ENCODE data around the gene DYNC1I2.

Gene DYNC1I2
- 97.2 to 162 (median 129) reads per million in 18 experiments for total RNA-seq

DNA sequence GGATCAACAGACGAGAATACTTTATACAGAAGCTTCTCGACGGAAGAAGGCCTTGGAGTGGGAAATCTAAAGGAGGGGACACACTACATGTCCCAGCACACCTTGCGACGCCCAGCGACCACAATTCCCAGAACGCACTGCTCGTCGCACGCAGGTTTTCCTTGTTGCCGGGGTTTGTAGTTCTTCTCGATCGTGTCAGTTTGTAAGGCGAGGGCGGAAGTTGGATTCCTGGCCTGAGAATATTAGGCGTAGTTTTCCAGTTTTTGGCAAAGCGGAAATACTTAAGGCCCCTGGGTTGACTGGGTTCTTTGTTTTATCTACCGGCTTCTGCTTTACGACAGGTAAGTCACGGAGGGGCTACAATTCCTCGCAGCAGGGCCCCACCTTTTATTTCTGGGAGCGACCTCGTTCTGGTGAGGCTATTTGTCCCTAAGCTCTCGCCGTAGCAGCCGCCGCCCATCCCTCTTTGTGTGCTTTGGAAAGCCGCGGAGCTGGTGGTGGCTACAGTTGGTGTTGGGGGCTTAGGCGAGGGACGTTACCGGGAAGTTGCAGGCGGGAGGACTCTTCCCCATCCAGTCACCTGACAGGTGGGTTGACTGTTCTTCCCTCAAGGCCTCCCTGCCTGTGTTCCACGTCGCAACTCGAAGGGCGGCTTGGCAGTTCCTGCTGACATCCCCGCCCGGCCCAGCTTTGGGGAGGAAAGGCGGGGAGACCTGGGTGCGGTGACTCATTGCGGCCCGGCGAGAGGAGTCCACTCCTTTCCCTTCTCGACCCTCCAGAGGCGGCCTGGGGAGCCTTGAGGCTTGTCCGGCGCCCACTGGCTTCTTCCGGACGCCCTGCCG, at the start of gene DYNC1I2:
Gene DYNC1I2 (plus strand): TSS at position 183 of the 842 bp plus-strand sequence. CDS start 2,687 bp downstream, outside the sequence.
- DNase-seq = peak; percentile 93 to 94

DNA sequence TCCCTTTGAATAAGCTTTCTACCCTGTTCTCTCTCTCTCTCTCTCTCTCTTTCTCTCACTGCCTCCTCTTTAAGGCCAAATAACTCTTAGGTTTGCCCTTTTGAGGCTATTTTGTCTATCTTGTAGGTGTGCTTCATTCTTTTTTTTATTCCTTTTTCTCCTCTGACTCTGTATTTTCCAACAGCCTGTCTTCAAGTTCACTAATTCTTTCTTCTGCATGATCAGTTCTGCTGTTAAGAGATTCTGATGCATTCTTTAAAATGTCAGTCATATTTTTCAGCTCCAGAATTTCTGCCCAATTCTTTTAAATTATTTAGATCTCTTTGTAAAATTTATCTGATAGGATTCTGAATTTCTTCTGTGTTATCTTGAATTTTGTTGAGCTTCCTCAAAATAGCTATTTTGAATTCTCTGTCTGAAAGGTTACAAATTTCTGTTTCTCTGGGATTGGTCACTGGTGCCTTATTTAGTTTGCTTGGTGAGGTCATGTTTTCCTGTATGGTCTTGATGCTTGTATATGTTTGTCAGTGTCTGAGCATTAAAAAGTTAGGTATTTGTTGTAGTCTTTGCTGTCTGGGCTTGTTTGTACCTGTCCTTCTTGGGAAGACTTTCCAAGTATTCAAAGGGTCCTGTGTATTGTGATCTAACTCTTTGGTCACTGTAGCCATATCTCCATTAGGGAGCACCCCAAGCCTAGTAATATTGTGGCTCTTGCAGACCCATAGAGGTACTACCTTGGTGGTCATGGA, 35.4 kb upstream of the DYNC1I2 start:
- no peak for DNase-seq

DNA sequence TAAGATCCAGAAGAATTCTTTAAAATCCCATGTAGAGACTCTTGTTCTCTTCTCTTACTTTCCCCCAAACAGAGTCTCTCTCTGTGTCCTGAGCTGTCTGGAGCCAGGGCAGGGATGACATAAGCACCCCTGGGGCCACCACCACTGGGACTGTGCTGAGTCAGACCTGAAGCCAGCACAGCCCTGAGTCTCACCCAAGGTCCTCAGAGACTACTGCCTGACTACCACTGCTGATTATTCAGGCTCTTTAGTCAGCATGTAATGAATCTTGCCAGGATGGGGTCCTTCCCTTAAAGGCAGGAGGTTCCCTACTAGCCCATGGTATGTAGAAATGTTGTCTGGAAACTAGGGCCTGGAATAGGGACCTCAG, 34.9 kb upstream of the DYNC1I2 start:
- DNase-seq = no peak

GRCh38 chr2:171655586-171655985, 31.7 kb upstream of the DYNC1I2 start:
- DNase-seq = peak in 1 of 2 donors; percentile 57

DNA sequence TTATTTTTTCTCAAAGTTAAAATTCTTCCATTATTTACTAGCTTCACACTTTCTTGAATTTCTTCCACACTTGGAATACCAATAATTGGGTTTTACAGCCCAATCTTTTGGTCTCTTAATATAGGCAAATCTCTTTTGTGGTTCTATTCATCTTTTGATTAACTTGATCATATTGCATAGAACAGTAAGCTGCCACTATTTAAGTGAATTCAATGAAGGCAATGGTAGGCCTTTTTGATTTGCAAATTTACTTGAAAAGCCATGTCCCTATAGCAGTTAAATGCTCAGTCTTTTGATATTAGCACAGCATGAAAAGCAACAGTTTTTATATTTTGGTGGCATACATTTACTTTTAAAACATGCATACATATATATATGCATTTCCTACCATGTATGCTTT, 20.2 kb upstream of the DYNC1I2 start:
- DNase-seq = no peak

DNA sequence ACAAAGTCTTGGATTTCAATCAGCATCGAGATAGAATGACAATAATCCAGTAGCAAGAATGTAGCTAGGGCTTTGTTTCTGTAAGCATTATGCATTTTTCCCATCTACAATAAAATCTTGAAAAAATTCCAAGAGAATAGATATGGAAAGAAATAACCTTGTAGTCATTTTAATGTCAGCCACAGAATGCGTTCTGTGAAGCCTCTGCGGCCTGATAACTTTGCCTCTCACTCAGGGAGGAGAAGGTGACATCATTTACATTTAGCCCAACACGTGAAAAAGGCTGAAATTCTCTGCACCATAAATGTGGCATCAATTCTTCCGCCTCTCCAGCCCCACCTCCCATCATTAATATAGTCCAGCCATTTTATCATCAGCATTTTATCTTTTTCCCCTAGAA, 19.1 kb upstream of the DYNC1I2 start:
- no peak for DNase-seq

GRCh38 chr2:171669121-171669520, 18.1 kb upstream of the DYNC1I2 start:
- DNase-seq = no peak

GRCh38 chr2:171670655-171671054, 16.6 kb upstream of the DYNC1I2 start:
- no peak for DNase-seq

GRCh38 chr2:171671867-171672266, 15.4 kb upstream of the DYNC1I2 start:
- DNase-seq = no peak

- no peak for DNase-seq
Observed at GRCh38 chr2:171673905-171674304, 13.4 kb upstream of the DYNC1I2 start.

- DNase-seq = no peak
Observed at GRCh38 chr2:171675810-171676345, 11.4 kb upstream of the DYNC1I2 start.

DNA sequence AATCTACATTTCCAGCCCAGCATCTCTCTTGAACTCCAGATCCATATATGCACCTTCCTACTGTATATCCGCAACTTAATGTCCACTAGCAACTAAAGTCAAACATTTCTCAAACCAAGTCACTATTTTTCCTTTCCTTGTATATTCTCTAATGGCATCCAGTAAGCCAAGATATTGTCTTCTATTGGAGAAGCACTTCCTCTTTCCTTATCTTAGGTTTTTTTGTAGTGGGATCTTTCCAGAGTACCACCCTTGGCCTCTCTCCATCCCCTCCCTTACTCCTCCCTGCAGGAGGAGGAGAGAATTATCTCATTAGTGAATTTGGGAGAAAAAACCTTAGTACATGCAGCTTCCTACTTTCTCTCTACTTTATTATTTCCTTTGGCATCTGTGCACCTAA, 8.7 kb upstream of the DYNC1I2 start:
- DNase-seq = no peak

DNA sequence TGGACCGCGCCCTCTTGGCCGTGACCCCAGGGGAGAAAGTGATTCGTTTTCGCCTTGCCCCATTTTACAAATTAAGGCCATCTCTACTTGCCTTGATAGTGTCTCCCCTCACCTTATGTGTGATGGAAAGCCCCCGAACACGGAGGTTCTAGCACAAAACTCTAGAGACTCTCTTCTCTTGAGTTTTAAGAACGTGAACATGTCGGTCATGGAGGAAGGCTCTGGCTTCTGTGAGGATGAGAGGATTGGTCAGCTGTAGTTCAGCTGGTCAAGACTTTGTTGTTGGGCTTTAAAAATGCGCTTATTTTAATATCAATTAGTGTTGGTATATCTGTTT, 828 bp downstream of the DYNC1I2 start:
- DNase-seq = no peak

- no peak for DNase-seq
Observed at GRCh38 chr2:171692331-171692730, 5.1 kb downstream of the DYNC1I2 start.

DNA sequence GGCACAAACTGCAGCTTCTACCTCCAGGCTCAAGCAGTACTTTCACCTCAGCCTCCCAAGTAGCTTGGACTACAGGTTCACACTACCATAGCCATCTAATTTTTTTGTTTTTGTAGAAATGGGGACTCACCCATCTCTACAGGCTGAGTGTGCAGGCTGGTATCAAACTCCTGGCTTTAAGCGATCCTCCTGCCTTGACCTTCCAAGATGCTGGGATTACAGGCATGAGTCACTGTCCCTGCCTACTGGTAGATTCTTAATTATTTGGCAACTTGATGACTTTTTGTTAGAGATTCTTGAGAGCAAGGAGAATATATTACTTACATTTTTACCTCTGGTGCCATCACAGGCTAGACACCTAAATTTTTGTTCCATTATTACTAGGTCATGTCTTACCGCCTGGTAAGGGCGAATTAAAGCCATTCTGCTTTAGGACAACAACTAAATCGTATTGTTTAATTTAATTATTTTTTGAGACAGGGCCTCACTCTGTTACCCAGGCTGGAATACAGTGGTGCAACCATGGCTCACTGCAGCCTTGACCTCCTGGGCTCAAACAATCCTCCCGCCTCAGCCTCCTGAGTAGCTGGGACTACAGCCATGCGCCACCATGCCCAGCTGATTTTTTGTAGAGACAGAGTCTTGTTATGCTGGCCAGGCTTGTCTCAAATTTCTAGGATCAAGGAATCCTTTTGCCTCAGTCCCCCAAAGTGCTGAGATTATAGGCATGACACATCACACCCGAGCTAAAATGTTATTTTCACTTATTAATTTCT, 15.7 kb downstream of the DYNC1I2 start:
- no peak for DNase-seq

- DNase-seq = peak in 1 of 2 donors; percentile 25
Observed at GRCh38 chr2:171703574-171704347, 16.5 kb downstream of the DYNC1I2 start.

- peak in 1 of 2 donors; percentile 26 for DNase-seq
Observed at GRCh38 chr2:171706152-171706803, 19.0 kb downstream of the DYNC1I2 start.

DNA sequence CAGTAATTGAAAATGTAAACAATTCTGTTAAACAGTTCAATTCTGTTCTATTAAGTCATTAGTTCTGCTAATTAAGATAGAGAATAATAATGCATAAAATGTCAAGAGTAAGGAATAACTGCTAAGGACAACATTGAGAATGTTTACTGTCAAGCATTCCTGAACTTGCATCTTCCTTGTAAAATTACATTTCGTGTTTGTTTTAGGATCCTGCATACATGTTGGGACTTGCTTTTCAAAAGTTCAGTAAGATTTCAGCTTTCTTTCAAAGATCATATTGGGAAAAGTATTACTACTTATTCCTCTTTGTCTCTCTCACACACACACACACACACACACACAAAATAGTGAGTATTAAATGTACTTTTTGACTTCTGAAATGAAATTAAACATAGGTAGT, 20.5 kb downstream of the DYNC1I2 start:
- DNase-seq = no peak

DNA sequence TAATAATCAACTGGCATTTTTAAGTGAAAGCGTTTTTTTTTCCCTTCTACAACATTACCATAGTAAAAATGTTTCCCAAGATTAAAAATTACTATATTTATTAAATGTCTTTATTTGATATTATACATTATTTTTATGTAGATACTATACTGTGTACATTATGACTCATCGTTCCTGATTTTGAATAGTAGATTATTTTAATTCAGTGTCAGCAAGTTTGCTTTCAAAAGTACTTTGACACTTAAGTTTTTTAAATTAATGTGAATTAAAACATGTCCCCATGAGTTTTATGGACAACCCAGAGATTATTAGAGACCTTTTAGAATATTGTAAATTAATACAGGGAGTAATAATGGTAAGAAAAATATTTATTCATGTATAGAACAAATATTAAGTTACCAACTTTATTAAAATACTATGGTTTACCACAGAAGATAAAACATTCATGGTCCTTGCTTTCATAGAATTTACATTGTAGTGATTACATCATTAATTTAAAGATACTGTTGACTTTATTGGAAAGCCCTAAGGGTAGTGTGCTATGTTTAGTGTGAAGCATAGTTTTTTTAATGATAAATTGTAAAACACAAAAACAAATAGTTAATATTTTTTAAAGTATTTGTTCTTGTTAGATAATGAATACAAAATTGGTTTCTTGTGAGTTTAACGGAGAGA, 21.9 kb downstream of the DYNC1I2 start:
- DNase-seq = no peak

- no peak for DNase-seq
Observed at GRCh38 chr2:171711351-171711750, 24.1 kb downstream of the DYNC1I2 start.

GRCh38 chr2:171712051-171712450, 24.8 kb downstream of the DYNC1I2 start:
- no peak for DNase-seq
